ENCODE measurements around the gene OPRPN.

Gene OPRPN

DNA sequence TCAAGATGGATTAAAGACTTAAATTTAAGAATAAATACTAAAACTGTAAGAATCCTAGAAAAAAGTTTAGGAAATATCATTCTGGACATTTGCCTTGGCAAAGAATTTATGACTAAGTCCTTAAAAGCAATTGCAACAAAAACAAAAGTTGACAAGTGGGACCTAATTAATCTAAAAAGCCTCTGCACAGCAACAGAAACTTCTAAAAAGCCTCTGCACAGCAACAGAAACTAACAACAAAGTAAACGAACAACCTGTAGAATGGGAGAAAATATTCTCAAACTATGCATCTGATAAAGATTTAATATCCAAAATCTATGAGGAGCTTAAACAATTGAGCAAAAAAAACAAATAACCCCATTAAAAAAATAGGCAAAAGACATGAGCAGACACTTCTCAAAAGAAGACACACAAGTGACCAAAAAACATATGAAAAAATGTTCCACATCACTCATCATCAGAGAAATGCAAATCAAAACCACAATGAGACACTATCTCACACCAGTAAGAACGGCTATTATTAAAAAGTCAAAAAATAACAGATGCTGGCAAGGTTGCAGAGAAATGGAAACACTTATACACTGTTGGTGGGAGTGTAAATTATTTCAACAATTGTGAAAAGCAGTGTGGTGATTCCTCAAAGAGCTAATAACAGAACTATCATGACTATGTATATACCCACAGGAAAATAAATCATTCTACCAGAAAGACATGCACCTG, 5.5 kb upstream of the OPRPN start:
- H3K4me3 ChIP-seq (ENCODE audit: low read depth, low read length), result no peak overlapping the region
- H3K27ac ChIP-seq (ENCODE audit: low read depth, low read length), result no peak overlapping the region
- no peaks in the 10 kb centered on the region for H3K4me1 ChIP-seq (ENCODE audit: control insufficient read depth, insufficient read depth, low read length)
- no peaks in the 10 kb centered on the region for H3K27me3 ChIP-seq (ENCODE audit: control insufficient read depth, insufficient read depth, low read length)
- no peaks in the 10 kb centered on the region for H3K9me3 ChIP-seq (ENCODE audit: control insufficient read depth, insufficient read depth, low read depth, low read length)
- no peak overlapping the region for H3K9ac ChIP-seq (ENCODE audit: low read length)
- H3K36me3 ChIP-seq (ENCODE audit: control insufficient read depth, insufficient read depth, low read length), result no peaks in the 10 kb centered on the region

GRCh38 chr4:70399319-70399718, 1.6 kb downstream of the OPRPN start:
- Histone ChIP-seq H3K27me3 (ENCODE audit: control insufficient read depth, insufficient read depth, low read length) (no peaks in the 10 kb centered on the region), H3K27ac (ENCODE audit: low read depth, low read length) (no peak overlapping the region), H3K9ac (ENCODE audit: low read length) (no peak overlapping the region), H3K9me3 (ENCODE audit: control insufficient read depth, insufficient read depth, low read depth, low read length) (no peaks in the 10 kb centered on the region), H3K4me1 (ENCODE audit: control insufficient read depth, insufficient read depth, low read length) (no peaks in the 10 kb centered on the region), H3K4me3 (ENCODE audit: low read depth, low read length) (no peak overlapping the region), H3K36me3 (ENCODE audit: control insufficient read depth, insufficient read depth, low read length) (no peaks in the 10 kb centered on the region)

DNA sequence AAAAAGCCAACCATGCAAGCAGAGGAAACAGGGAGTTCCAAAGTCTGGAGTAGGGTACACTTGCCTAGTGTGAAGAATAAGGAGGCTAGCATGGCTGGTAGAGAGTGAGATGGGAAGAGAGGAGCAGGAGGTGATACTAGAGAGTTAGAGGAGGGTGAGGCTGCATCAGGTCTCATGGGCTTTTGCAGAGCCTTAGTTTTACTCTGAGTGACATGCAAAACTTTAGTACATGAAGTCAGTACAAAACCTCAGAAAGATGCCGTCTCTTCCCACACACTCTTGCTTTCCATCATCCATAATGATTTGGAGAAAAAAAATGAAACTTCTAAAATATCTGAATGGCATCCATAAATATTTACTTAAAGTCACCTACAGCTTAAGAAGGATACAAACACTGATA, 5.0 kb downstream of the OPRPN start:
- Histone ChIP-seq H3K4me3 (ENCODE audit: low read depth, low read length) (no peak overlapping the region), H3K9ac (ENCODE audit: low read length) (no peak overlapping the region), H3K27me3 (ENCODE audit: control insufficient read depth, insufficient read depth, low read length) (no peaks in the 10 kb centered on the region), H3K4me1 (ENCODE audit: control insufficient read depth, insufficient read depth, low read length) (no peaks in the 10 kb centered on the region), H3K36me3 (ENCODE audit: control insufficient read depth, insufficient read depth, low read length) (no peaks in the 10 kb centered on the region), H3K9me3 (ENCODE audit: control insufficient read depth, insufficient read depth, low read depth, low read length) (no peaks in the 10 kb centered on the region), H3K27ac (ENCODE audit: low read depth, low read length) (no peak overlapping the region)

DNA sequence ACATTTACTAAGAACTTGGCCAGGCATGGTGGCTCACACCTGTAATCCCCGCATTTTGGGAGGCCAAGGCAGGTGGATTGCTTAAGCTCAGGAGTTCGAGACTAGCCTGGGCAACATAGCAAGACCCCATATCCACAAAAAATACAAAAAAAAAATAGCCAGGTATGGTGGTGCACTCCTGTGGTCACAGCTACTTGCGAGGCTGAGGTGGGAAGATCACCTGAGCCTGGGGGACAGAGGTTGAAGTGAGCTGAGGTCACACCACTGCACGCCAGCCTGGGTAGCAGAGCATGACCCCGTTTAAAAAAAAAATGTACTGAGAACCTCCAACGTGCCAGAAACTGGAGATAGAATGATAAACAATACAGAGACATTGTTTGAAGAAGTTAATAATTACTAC, 8.0 kb downstream of the OPRPN start:
- Histone ChIP-seq H3K9me3 (ENCODE audit: control insufficient read depth, insufficient read depth, low read depth, low read length) (no peaks in the 10 kb centered on the region), H3K36me3 (ENCODE audit: control insufficient read depth, insufficient read depth, low read length) (no peaks in the 10 kb centered on the region), H3K4me3 (ENCODE audit: low read depth, low read length) (no peak overlapping the region), H3K27me3 (ENCODE audit: control insufficient read depth, insufficient read depth, low read length) (no peaks in the 10 kb centered on the region), H3K4me1 (ENCODE audit: control insufficient read depth, insufficient read depth, low read length) (no peaks in the 10 kb centered on the region), H3K27ac (ENCODE audit: low read depth, low read length) (no peak overlapping the region), H3K9ac (ENCODE audit: low read length) (no peak overlapping the region)

- Histone ChIP-seq H3K4me1 (ENCODE audit: control insufficient read depth, insufficient read depth, low read length) (no peaks in the 10 kb centered on the region), H3K36me3 (ENCODE audit: control insufficient read depth, insufficient read depth, low read length) (no peaks in the 10 kb centered on the region), H3K9me3 (ENCODE audit: control insufficient read depth, insufficient read depth, low read depth, low read length) (peaks cover 12% of the 10 kb centered on the region), H3K27me3 (ENCODE audit: control insufficient read depth, insufficient read depth, low read length) (no peaks in the 10 kb centered on the region), H3K27ac (ENCODE audit: low read depth, low read length) (no peak overlapping the region), H3K9ac (ENCODE audit: low read length) (no peak overlapping the region), H3K4me3 (ENCODE audit: low read depth, low read length) (no peak overlapping the region)
Observed at GRCh38 chr4:70425306-70425705, 27.6 kb downstream of the OPRPN start.

GRCh38 chr4:70426789-70427188, 29.0 kb downstream of the OPRPN start:
- Histone ChIP-seq H3K27me3 (ENCODE audit: control insufficient read depth, insufficient read depth, low read length) (no peaks in the 10 kb centered on the region), H3K9ac (ENCODE audit: low read length) (no peak overlapping the region), H3K9me3 (ENCODE audit: control insufficient read depth, insufficient read depth, low read depth, low read length) (peaks cover 12% of the 10 kb centered on the region), H3K27ac (ENCODE audit: low read depth, low read length) (no peak overlapping the region), H3K4me3 (ENCODE audit: low read depth, low read length) (no peak overlapping the region), H3K4me1 (ENCODE audit: control insufficient read depth, insufficient read depth, low read length) (no peaks in the 10 kb centered on the region), H3K36me3 (ENCODE audit: control insufficient read depth, insufficient read depth, low read length) (no peaks in the 10 kb centered on the region)

- peak overlapping the region; percentile 41; the same call in 1 of the 2 replicates for H3K4me3 ChIP-seq (ENCODE audit: low read depth, low read length)
Observed at GRCh38 chr4:70437197-70437596, 39.5 kb downstream of the OPRPN start.

GRCh38 chr4:70442474-70442873, 44.7 kb downstream of the OPRPN start:
- no peak overlapping the region for H3K27ac ChIP-seq (ENCODE audit: low read depth, low read length)
- no peaks in the 10 kb centered on the region for H3K27me3 ChIP-seq (ENCODE audit: control insufficient read depth, insufficient read depth, low read length)
- H3K4me3 ChIP-seq (ENCODE audit: low read depth, low read length), result no peak overlapping the region
- H3K9ac ChIP-seq (ENCODE audit: low read length), result no peak overlapping the region
- H3K4me1 ChIP-seq (ENCODE audit: control insufficient read depth, insufficient read depth, low read length), result peaks cover 1% of the 10 kb centered on the region; the same call in 1 of the 2 replicates
- H3K36me3 ChIP-seq (ENCODE audit: control insufficient read depth, insufficient read depth, low read length), result no peaks in the 10 kb centered on the region
- H3K9me3 ChIP-seq (ENCODE audit: control insufficient read depth, insufficient read depth, low read depth, low read length), result no peaks in the 10 kb centered on the region

More at GRCh38 chr4:70437197-70437596, 39.5 kb downstream of the OPRPN start:
- H3K9ac ChIP-seq (ENCODE audit: low read length), result no peak overlapping the region
- H3K27me3 ChIP-seq (ENCODE audit: control insufficient read depth, insufficient read depth, low read length), result no peaks in the 10 kb centered on the region
- H3K27ac ChIP-seq (ENCODE audit: low read depth, low read length), result no peak overlapping the region
- H3K36me3 ChIP-seq (ENCODE audit: control insufficient read depth, insufficient read depth, low read length), result no peaks in the 10 kb centered on the region
- H3K9me3 ChIP-seq (ENCODE audit: control insufficient read depth, insufficient read depth, low read depth, low read length), result no peaks in the 10 kb centered on the region
- H3K4me1 ChIP-seq (ENCODE audit: control insufficient read depth, insufficient read depth, low read length), result peaks cover 3% of the 10 kb centered on the region; the same call in 1 of the 2 replicates

DNA sequence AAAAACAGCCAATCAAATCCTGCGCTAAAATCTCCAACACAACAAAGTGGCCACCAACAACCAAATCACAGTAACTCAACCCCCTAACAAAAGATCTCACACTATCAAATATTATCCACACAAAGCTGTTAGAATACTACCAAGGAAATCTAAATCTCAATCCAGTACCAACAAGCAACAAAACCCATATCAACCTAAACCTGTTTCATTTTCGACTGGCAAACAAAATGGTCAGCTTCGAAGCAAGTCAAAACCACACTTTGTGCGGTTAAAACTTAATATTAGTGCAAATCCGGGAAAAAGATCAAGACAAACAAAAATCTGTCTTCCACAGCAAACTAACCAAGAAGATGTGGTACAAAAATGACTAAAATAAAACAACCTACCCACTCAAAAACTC, 45.6 kb downstream of the OPRPN start:
- Histone ChIP-seq H3K9ac (ENCODE audit: low read length) (no peak overlapping the region), H3K27me3 (ENCODE audit: control insufficient read depth, insufficient read depth, low read length) (no peaks in the 10 kb centered on the region), H3K4me1 (ENCODE audit: control insufficient read depth, insufficient read depth, low read length) (no peaks in the 10 kb centered on the region), H3K27ac (ENCODE audit: low read depth, low read length) (no peak overlapping the region), H3K36me3 (ENCODE audit: control insufficient read depth, insufficient read depth, low read length) (no peaks in the 10 kb centered on the region), H3K9me3 (ENCODE audit: control insufficient read depth, insufficient read depth, low read depth, low read length) (no peaks in the 10 kb centered on the region), H3K4me3 (ENCODE audit: low read depth, low read length) (no peak overlapping the region)

DNA sequence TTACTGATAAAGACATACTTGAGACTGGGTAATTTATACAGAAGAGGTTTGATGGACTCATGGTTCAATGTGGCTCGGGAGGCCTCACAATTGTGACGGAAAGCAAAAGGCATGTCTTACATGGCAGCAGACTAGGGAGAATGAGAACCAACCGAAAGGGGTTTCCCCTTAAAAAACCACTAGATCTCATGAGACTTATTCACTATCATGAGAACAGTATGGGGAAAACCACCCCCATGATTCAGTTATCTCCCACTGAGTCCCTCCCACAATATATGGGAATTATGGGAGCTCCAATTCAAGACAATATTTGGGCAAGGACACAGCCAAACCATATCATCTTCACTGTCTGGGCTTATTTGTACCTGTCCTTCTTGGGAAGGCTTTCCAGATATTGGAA, 51.5 kb downstream of the OPRPN start:
- Histone ChIP-seq H3K27ac (ENCODE audit: low read depth, low read length) (no peak overlapping the region), H3K36me3 (ENCODE audit: control insufficient read depth, insufficient read depth, low read length) (no peaks in the 10 kb centered on the region), H3K27me3 (ENCODE audit: control insufficient read depth, insufficient read depth, low read length) (no peaks in the 10 kb centered on the region), H3K4me3 (ENCODE audit: low read depth, low read length) (no peak overlapping the region), H3K9ac (ENCODE audit: low read length) (no peak overlapping the region), H3K4me1 (ENCODE audit: control insufficient read depth, insufficient read depth, low read length) (no peaks in the 10 kb centered on the region), H3K9me3 (ENCODE audit: control insufficient read depth, insufficient read depth, low read depth, low read length) (no peaks in the 10 kb centered on the region)

GRCh38 chr4:70452946-70453345, 55.2 kb downstream of the OPRPN start:
- H3K36me3 ChIP-seq (ENCODE audit: control insufficient read depth, insufficient read depth, low read length), result no peaks in the 10 kb centered on the region
- H3K27ac ChIP-seq (ENCODE audit: low read depth, low read length), result no peak overlapping the region

More at GRCh38 chr4:70452946-70453345, 55.2 kb downstream of the OPRPN start:
- Histone ChIP-seq H3K9me3 (ENCODE audit: control insufficient read depth, insufficient read depth, low read depth, low read length) (no peaks in the 10 kb centered on the region), H3K4me1 (ENCODE audit: control insufficient read depth, insufficient read depth, low read length) (no peaks in the 10 kb centered on the region), H3K9ac (ENCODE audit: low read length) (no peak overlapping the region), H3K4me3 (ENCODE audit: low read depth, low read length) (no peak overlapping the region), H3K27me3 (ENCODE audit: control insufficient read depth, insufficient read depth, low read length) (no peaks in the 10 kb centered on the region)
